NCI-H1694 treated with DMSO at 0.1 percent for 48 hours (cell line): ENCODE measurements around the gene GRK5.

Experiments
- DNase-seq: peaks from one replicate; lab custom pipeline; 2025; lab: John Stamatoyannopoulos, UW

Gene GRK5

DNA sequence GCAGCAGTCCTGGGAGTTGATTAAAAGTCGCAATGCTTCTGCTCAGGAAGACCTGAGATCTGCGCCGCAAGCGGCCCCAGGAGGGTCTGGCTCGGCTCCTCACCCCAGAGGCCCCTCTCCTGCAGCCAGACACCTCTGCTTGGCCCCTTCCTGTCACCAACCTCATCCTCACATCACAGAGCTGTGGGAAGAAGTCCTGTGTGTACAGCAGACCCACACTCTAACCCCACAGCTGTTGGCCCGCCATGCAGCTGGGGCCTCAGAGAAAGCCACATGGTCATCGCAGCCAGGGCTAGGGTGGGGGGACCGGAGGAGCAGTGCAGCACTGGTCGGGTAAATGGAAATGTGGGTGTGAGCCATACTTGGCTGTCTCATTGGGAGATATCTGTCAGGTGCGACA is 237.5 kb downstream of the GRK5 start:
- DNase-seq: no peak

- DNase-seq: peak; percentile 34
These were observed 238.1 kb downstream of the GRK5 start for GRCh38 chr10:119445311-119445934.

GRCh38 chr10:119445935-119446317 is 238.6 kb downstream of the GRK5 start:
- no peak for DNase-seq

DNA sequence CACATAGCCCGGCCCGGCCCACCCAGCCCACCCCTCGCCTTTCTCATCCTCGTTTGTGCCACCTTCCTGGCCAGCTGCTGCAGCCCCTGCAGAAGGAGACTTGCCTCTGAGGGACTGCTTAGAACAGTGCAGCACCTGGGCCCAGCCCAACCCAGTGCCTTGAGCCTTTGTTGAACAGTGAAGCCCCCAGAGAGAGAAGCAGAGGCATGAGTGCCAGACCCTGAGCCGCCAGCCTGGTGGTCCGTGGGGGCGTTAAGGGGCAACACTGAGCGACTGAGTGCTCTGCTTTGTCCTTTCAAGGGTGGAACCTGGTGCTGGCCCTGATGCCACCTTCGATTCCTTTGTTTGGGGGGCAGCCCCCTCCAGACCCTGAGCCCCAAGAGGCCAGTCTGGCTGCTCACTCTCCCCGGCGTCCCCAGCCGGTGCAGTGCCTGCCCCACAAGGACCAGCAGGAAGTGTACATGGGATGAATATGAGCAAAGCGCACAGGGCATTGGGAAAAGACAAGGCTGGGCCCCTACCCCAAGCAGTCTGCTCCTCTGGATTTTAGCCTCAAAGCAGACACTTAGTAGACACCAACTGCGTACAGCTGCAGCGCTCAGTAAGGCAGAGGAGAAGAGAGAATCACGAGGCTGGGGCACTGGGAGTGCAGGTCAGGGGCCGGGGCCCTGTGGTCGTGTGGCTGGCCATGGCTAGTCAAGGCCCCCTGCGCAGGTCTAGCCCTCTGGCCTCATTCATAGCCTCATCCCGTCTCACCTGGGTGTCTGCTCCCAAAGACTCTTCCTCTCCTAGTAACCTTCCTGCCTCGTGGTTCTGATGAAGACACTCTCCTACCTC is 239.3 kb downstream of the GRK5 start:
- no peak for DNase-seq

DNA sequence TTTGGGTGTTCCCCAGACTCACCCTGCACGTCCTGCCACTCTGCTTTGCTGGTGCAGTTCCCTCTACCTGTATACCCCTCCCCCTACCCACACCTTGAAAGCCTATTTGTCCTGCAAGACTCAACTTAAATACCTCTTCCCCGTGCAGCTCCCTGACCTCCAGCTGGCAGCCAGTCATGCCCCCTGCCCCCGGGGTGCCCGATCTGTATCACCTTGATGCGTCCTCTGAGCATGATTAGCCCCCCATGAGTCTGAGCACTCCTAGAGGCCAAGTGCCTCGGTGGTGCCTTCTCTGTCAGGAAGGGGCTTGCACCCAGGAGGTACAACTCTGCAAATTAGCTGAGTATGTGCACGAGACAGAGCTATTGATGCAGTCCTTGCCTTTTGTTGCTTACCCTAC is 240.1 kb downstream of the GRK5 start:
- no peak for DNase-seq

GRCh38 chr10:119447823-119448546 is 240.6 kb downstream of the GRK5 start:
- no peak for DNase-seq

- no peak for DNase-seq
These were observed 241.5 kb downstream of the GRK5 start for GRCh38 chr10:119448628-119449584.

- DNase-seq: no peak
These were observed 242.5 kb downstream of the GRK5 start for GRCh38 chr10:119449760-119450461.

DNA sequence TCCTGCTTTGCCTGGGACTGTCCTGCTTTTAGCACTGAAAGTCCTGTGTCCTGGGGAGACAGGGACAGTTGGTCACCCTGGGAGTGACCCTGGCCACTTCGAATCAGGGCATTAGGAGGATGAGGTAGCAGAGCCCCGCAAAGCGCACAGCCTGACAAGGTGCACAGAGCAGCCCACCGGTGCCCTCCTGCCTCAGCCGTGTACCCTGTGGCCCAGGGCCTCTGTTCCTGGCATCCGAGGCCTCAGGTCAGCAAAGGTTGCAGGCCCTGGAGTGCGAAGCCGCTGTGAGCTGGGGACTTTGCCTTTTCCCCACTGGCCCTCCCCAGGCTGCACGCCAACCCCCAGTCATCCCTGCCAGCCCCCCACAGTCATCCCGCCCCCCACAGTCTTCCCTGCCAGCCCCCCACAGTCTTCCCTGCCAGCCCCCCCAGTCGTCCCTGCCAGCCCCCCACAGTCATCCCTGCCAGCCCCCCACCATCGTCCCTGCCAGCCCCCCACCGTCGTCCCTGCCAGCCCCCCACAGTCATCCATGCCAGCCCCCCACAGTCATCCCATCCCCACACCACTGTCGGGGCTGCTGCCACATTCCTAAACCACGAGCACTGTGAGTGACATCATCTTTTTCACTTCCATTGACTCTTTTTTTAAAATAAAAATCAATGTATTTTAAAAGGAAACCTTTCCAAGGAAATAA is 243.4 kb downstream of the GRK5 start:
- DNase-seq: no peak

DNA sequence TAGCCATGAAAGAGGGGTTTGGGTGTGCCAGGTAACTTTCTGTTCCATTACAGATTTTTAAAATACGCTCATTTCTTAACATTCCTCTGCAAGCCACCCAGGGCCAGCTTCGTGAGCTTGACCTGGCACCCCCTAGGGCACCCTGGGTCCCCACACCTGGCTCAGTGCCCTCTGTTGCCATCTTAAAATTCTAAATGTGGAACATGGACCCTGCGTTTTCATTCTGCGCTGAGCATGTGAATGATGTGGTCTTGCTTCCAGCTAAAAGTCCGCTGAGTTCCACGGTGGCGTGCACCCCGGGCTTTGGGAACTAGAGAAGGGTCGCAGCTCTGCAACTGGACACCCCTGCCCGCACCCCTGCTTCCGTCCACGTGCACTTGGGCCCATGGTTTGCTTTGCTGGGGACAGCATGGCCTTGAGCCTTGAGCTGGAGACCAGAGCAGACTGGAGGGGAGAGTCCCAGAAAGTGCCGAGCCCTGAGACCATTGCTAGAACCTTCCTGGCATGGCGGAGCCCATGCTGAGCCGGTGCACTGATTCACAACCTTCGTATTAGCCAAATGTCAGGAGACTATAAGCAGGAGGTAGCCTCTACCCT is 244.0 kb downstream of the GRK5 start:
- DNase-seq: no peak

GRCh38 chr10:119452396-119452795 is 245.0 kb downstream of the GRK5 start:
- no peak for DNase-seq

- no peak for DNase-seq
These were observed 245.9 kb downstream of the GRK5 start for GRCh38 chr10:119453313-119453712.

GRCh38 chr10:119454316-119454715 is 246.9 kb downstream of the GRK5 start:
- DNase-seq: no peak

- DNase-seq: no peak
These were observed 247.6 kb downstream of the GRK5 start for GRCh38 chr10:119454990-119455389.

GRCh38 chr10:119455609-119456434 is 248.5 kb downstream of the GRK5 start:
- no peak for DNase-seq

- DNase-seq: no peak
These were observed 249.1 kb downstream of the GRK5 start for GRCh38 chr10:119456435-119456810.

GRCh38 chr10:119457966-119458766 is 250.8 kb downstream of the GRK5 start:
- no peak for DNase-seq

GRCh38 chr10:119459681-119460340 is 252.4 kb downstream of the GRK5 start:
- DNase-seq: no peak
